Jurkat, Clone E6-1 (cell line): Measurements from ENCODE around the gene SMIM13.

ENCODE experiments used
- DNase-seq: peaks from one replicate; pipeline ENCODE4 v3.0.0-alpha.2; 2011; ENCODE audit warnings: low read depth, low spot score
- H3K4me3 ChIP-seq: 2 replicates; pipeline ENCODE4 v1.5.1; 2011; ENCODE audit warnings: mild to moderate bottlenecking, low read length, control low read depth, moderate library complexity

Gene SMIM13

DNA sequence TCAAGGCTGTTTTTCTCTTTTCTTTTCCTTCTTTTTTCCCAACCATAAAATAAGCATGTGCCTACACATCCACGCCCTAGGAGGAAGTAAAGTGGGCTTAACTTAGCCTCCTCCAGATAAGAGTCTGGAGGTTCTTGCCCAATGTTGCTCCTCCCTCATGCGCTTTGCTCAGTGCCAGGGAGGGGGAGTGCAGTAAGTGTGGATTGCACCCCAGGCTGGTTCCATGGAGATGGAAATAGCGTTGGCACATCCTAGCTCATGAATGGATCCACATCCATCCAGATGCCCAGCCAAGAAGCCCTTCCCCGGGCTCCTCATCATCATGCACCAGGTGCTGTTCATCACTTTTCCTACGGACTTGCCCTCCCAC lies 80.6 kb downstream of the SMIM13 start:
- H3K4me3 ChIP-seq, result no peak overlapping the region
- no peak for DNase-seq

DNA sequence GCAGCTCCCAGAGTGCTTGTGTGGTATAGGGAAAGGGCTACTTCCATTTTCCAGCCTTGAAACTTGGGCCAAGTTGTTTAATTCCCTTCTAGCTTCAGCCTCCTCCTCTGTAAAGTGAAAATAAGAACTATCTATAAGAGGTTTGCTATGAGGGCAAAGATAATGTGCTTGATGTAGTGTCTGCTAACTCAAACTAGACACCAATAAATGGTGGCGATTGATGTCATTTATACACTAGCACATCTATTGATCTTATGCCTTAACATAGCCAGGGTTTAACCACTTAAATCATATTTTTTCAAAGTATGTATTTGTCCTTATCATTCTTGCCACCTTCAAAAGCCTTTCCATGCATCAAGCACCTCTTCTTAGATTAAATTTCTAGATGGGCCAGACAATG lies 83.6 kb downstream of the SMIM13 start:
- no peak overlapping the region for H3K4me3 ChIP-seq
- no peak for DNase-seq

DNA sequence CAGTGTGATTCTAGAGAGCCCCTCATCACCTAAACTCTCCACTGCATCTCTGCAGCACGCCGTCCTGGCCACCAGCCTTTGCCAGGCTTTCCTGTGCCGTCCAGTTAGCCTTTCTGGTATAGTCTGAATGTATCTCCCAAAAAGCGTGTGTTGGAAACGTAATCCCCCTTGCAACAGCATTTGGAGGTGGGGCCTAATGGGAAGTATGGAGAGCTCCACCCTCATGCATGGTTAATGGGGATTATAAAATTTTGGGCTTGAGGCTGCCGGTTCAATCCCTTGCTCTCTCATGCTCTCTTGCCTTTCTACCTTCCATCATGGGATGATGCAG lies 85.4 kb downstream of the SMIM13 start:
- no peak for DNase-seq
- no peak overlapping the region for H3K4me3 ChIP-seq

DNA sequence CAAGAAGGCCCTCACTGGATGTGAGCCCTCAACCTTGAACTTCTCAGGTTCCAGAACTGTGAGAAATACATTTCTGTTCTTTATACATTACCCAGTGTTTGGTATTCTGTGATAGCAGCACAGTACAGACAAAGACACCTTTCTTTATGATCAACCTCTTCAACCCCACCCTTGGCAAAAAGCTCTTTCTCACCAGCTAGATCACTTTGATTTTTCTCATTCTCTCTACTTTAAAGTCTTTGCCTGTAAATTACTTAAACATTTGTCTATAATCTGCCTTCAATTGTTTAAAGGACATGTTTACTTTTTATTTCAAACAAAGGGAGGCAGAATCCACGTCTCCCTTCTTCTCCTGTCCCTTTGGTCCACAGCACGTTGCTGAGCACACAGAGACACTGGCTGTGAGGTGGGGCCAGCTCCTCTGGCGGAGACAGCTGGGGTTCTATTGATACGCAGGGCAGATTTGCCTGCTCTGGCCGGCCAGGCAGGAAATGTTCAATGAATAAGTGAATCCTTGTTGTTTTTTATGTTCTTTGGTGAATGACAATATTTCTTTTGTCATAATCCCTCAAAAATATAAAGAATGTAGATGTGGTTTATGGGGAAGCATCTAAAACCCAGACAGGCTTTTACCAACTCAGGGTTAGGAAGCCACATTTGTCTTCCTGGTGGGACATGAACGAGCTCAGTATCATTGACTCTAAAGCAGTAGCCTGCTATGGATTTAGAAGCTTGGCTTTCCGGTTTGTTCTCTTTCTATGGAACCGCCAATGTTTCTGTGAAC lies 86.0 kb downstream of the SMIM13 start:
- H3K4me3 ChIP-seq, result no peak overlapping the region
- DNase-seq, result no peak

DNA sequence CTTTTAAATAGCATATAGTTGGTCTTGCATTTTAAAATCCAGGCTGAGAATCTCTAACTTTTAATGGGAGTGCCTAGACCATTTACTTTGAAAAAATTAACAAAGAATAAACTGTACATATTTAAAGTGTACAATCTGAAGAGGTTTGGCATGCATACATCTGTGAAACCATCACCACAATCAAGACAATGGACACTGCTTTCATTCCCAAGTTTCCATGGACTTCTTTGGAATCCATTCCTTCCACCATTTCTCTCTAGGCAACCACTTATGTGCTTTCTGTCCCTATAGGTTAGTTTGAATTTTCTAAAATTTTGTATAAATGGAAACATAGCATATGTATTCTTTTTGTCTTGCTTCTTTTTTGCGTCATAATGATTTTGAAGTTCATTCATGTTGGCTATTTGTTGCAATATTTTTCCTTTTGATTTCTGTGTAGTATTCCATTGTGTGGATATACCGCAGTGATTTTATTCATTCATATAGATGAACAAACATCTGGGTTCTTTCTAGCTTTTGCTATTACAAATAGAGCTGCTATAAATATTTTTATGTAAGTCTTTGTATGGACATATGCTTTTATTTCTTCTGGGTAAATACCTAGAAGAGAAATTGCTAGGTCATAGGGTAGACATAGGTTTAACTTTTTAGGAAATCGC lies 88.0 kb downstream of the SMIM13 start:
- no peak for DNase-seq
- no peak overlapping the region for H3K4me3 ChIP-seq

DNA sequence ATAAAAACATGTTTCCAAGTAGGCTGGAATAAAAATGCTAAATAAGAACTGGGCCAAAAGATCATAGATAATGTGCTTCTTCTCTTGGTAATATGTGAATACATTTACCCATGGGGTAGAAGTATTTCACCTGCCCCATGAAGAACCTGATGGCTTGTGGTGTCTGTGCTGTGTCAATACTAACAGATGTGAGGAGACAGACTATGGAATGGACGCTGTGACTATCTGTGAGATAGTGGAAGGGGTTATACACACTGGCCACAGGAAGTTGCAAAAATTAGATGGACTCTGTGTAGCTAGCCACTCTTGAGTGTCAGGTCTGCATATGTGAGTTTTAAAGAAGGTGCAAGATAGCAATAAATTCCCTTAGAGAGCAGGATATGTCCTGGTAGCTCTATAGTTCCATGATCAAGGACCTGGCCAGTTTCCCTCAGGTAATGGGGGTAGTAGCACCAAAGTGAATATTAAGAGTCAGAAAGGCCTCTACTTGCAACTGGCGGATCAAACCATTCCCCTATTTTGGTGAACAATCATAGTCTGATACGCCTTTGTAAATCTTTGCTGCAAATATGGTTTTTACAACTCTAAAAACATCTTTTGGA lies 90.2 kb downstream of the SMIM13 start:
- no peak for DNase-seq
- H3K4me3 ChIP-seq, result no peak overlapping the region

DNA sequence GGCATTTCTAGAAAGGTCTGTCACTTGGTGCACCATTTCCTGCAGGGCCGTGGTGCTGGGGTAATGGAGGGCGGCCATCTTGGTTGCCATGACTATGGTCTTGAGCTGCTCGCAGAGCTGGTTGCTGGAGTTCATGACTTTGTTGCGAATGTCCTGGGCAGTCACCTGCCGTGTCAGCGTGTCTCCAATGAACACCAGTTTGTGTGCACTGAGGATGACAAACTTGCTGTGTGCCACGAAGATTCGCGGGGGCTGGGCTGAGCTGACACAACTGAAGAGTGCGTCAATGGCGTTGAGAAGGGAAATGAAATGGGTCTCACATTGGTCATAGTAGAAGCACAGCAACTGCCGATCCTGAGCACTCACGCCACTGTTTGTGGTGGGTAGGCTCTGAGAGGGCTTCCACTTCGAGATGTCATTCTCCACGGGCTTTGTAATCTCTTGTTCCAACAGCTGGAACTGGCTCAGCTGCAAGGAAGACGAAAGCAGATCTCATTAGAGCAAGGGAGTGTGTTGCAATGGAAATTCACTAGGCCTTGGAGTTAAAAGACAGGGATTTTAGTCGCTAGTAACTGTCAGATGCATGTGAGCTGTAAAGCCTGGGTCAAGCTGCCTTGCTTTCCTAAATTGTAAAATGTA lies 91.7 kb downstream of the SMIM13 start:
- DNase-seq, result no peak
- H3K4me3 ChIP-seq, result no peak overlapping the region

DNA sequence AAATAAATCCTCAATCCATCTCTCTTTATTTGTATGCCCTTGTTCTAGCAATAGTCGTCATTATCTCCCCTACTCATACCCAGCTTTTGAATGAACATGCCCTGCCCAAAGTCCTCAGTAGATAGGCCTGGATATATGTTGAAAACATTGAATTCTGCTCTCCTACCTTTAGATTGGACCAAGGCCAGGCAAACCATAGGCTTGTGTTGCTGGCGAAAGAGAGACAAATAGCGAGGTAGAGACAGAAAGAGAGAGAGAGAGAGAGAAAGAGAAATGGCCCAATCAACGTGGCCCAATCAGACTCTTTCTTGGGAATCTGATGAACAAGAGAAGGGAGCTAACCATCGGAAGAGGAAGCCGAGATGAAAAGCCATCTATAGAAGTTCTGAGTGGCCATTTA lies 93.7 kb downstream of the SMIM13 start:
- no peak for DNase-seq
- H3K4me3 ChIP-seq, result no peak overlapping the region
